ENCODE data around the gene PCDHA1. TPM values are rescaled to one million over a fixed set of nuclear protein-coding genes. Genes with fewer than 3 reads are reported as not detected.

Gene PCDHA1
- total RNA-seq, 1 donor from 2014 or later = not detected

DNA sequence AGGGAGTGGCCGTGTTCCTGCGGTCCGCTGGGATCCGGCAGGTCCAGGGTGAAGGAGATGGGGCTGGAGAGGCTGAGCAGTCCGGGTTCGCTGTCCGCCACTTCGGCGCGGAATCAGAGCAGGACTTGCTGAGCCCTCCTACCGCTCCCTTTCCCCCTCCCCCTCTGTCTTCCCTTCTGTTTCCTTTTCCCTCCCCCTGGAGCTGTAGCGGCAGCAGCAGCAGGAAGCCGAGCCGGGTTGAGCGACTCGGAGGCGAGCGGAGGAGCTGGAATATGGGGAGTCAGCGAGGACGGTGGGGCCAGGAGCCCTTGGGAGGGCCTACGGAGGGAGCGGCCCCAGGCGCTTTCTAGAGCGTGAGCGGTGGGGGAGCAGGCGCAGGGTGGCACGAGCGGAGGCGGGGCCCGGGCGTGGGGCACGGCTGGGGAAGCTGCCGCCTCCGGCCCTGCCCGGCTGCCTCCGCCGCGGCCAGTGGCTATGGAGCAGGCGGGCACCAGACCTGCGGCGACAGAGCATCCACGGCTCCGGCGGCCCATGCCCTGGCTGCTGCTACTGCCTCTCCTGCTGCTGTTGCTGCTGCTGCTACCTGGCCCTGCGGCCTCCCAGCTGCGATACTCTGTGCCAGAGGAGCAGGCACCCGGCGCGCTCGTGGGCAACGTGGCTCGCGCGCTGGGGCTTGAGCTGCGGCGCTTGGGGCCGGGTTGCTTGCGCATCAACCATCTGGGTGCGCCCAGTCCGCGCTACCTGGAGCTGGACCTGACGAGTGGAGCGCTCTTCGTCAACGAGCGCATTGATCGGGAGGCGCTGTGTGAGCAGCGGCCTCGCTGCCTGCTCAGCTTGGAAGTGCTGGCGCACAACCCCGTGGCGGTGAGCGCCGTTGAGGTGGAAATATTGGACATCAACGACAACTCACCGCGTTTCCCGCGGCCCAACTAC lies 180.6 kb downstream of the PCDHA1 start, which contains the start of gene PCDHAC2:
Gene PCDHAC2 (plus strand): TSS at position 184 of the 933 bp plus-strand sequence. CDS start 291 bp downstream, at position 475.
- no peaks in the 10 kb centered on the region for H3K9me3 Mint-ChIP-seq (ENCODE audit: low read depth)
- peak within 1 kb of the TSS; percentile 96 for H3K4me3 Mint-ChIP-seq (ENCODE audit: unreplicated experiment)
- peaks cover 46% of the 10 kb centered on the region for H3K4me1 Mint-ChIP-seq (ENCODE audit: low read depth)
- peak within 1 kb of the TSS; percentile 95 for H3K27ac Mint-ChIP-seq (ENCODE audit: unreplicated experiment)
- peaks cover 2% of the 10 kb centered on the region for H3K36me3 Mint-ChIP-seq (ENCODE audit: low read depth)
- H3K27me3 Mint-ChIP-seq (ENCODE audit: low read depth) = no peaks in the 10 kb centered on the region
- peak; percentile 89 for DNase-seq (ENCODE audit: low spot score)
- no peak for TF ChIP-seq CTCF (IDR thresholded peaks at IDR 0.05)

- peaks cover 2% of the 10 kb centered on the region for H3K36me3 Mint-ChIP-seq (ENCODE audit: low read depth)
- TF ChIP-seq CTCF (IDR thresholded peaks at IDR 0.05) = no peak
- no peaks in the 10 kb centered on the region for H3K9me3 Mint-ChIP-seq (ENCODE audit: low read depth)
- peaks cover 46% of the 10 kb centered on the region for H3K4me1 Mint-ChIP-seq (ENCODE audit: low read depth)
- no peak overlapping the region for H3K27ac Mint-ChIP-seq (ENCODE audit: unreplicated experiment)
- DNase-seq (ENCODE audit: low spot score) = peak; percentile 90
- peak overlapping the region; percentile 96 for H3K4me3 Mint-ChIP-seq (ENCODE audit: unreplicated experiment)
- no peaks in the 10 kb centered on the region for H3K27me3 Mint-ChIP-seq (ENCODE audit: low read depth)
Observed at GRCh38 chr5:140967226-140967893, 181.4 kb downstream of the PCDHA1 start.

GRCh38 chr5:140969880-140970279 lies 183.9 kb downstream of the PCDHA1 start:
- H3K4me1 Mint-ChIP-seq (ENCODE audit: low read depth) = peaks cover 39% of the 10 kb centered on the region
- no peak for TF ChIP-seq CTCF (IDR thresholded peaks at IDR 0.05)
- no peak for DNase-seq (ENCODE audit: low spot score)
- H3K9me3 Mint-ChIP-seq (ENCODE audit: low read depth) = no peaks in the 10 kb centered on the region
- peaks cover 2% of the 10 kb centered on the region for H3K36me3 Mint-ChIP-seq (ENCODE audit: low read depth)
- H3K4me3 Mint-ChIP-seq (ENCODE audit: unreplicated experiment) = no peak overlapping the region
- no peak overlapping the region for H3K27ac Mint-ChIP-seq (ENCODE audit: unreplicated experiment)
- H3K27me3 Mint-ChIP-seq (ENCODE audit: low read depth) = no peaks in the 10 kb centered on the region

GRCh38 chr5:140973550-140973949 lies 187.6 kb downstream of the PCDHA1 start:
- no peak for TF ChIP-seq CTCF (IDR thresholded peaks at IDR 0.05)
- Mint-ChIP-seq H3K27me3 (ENCODE audit: low read depth) (no peaks in the 10 kb centered on the region), H3K4me1 (ENCODE audit: low read depth) (peaks cover 36% of the 10 kb centered on the region), H3K36me3 (ENCODE audit: low read depth) (no peaks in the 10 kb centered on the region), H3K4me3 (ENCODE audit: unreplicated experiment) (no peak overlapping the region), H3K9me3 (ENCODE audit: low read depth) (no peaks in the 10 kb centered on the region), H3K27ac (ENCODE audit: unreplicated experiment) (no peak overlapping the region)
- no peak for DNase-seq (ENCODE audit: low spot score)

DNA sequence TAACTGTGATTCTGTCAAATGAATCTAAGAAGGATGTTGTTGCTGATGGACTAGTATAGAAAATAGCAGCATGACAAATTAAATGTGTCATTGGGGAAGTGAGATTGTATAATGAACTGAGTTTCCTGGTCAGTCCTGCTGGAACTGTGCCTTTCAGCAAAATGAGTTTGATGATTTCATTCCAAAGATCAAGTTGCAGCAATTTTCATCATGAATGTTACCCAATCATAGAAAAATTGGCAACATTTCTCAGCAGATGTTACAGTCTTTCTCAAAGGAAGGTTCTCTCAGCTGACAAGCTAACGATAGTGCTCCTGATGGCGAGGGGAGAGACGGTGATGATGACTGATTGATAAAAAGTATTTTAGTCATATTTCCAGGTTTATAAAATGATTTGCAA lies 191.1 kb downstream of the PCDHA1 start:
- Mint-ChIP-seq H3K9me3 (ENCODE audit: low read depth) (no peaks in the 10 kb centered on the region), H3K36me3 (ENCODE audit: low read depth) (no peaks in the 10 kb centered on the region), H3K27ac (ENCODE audit: unreplicated experiment) (peak overlapping the region; percentile 82), H3K27me3 (ENCODE audit: low read depth) (no peaks in the 10 kb centered on the region), H3K4me1 (ENCODE audit: low read depth) (peaks cover 19% of the 10 kb centered on the region), H3K4me3 (ENCODE audit: unreplicated experiment) (no peak overlapping the region)
- DNase-seq (ENCODE audit: low spot score) = no peak
- TF ChIP-seq CTCF (IDR thresholded peaks at IDR 0.05) = no peak
